ENCODE data around the gene BATF.

GRCh38 chr14:75499084-75499875, 23.0 kb upstream of the BATF start:
- no peak for TF ChIP-seq RFX5 (IDR thresholded peaks at IDR 0.05; ENCODE audit: low read length)
- TF ChIP-seq, protein P1, sequence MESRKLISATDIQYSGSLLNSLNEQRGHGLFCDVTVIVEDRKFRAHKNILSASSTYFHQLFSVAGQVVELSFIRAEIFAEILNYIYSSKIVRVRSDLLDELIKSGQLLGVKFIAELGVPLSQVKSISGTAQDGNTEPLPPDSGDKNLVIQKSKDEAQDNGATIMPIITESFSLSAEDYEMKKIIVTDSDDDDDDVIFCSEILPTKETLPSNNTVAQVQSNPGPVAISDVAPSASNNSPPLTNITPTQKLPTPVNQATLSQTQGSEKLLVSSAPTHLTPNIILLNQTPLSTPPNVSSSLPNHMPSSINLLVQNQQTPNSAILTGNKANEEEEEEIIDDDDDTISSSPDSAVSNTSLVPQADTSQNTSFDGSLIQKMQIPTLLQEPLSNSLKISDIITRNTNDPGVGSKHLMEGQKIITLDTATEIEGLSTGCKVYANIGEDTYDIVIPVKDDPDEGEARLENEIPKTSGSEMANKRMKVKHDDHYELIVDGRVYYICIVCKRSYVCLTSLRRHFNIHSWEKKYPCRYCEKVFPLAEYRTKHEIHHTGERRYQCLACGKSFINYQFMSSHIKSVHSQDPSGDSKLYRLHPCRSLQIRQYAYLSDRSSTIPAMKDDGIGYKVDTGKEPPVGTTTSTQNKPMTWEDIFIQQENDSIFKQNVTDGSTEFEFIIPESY (IDR thresholded peaks at IDR 0.05; ENCODE audit: borderline replicate concordance, low read depth), result no peak
- TF ChIP-seq CTCF (IDR thresholded peaks at IDR 0.05), result no peak
- no peak for TF ChIP-seq JUND (IDR thresholded peaks at IDR 0.05)
- TF ChIP-seq RCOR1 (IDR thresholded peaks at IDR 0.05; ENCODE audit: low read length), result no peak
- TF ChIP-seq FOXM1 (IDR thresholded peaks at IDR 0.05; ENCODE audit: low read depth), result no peak
- no peak for TF ChIP-seq MXI1 (IDR thresholded peaks at IDR 0.05; ENCODE audit: low read depth, low read length)
- TF ChIP-seq POLR2AphosphoS5 (IDR thresholded peaks at IDR 0.05; ENCODE audit: low read depth, low read length), result no peak
- TF ChIP-seq, protein P2, sequence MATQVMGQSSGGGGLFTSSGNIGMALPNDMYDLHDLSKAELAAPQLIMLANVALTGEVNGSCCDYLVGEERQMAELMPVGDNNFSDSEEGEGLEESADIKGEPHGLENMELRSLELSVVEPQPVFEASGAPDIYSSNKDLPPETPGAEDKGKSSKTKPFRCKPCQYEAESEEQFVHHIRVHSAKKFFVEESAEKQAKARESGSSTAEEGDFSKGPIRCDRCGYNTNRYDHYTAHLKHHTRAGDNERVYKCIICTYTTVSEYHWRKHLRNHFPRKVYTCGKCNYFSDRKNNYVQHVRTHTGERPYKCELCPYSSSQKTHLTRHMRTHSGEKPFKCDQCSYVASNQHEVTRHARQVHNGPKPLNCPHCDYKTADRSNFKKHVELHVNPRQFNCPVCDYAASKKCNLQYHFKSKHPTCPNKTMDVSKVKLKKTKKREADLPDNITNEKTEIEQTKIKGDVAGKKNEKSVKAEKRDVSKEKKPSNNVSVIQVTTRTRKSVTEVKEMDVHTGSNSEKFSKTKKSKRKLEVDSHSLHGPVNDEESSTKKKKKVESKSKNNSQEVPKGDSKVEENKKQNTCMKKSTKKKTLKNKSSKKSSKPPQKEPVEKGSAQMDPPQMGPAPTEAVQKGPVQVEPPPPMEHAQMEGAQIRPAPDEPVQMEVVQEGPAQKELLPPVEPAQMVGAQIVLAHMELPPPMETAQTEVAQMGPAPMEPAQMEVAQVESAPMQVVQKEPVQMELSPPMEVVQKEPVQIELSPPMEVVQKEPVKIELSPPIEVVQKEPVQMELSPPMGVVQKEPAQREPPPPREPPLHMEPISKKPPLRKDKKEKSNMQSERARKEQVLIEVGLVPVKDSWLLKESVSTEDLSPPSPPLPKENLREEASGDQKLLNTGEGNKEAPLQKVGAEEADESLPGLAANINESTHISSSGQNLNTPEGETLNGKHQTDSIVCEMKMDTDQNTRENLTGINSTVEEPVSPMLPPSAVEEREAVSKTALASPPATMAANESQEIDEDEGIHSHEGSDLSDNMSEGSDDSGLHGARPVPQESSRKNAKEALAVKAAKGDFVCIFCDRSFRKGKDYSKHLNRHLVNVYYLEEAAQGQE (IDR thresholded peaks at IDR 0.05; ENCODE audit: low read depth, low read length), result no peak
- TF ChIP-seq TEAD4 (IDR thresholded peaks at IDR 0.05; ENCODE audit: borderline replicate concordance, insufficient read depth), result no peak
